Ascending aorta (tissue), 2 donors: ENCODE measurements around the gene SH3PXD2A. TPM values are rescaled to one million over a fixed set of nuclear protein-coding genes. Genes with fewer than 3 reads are reported as not detected.
A peak's percentile ranks its signal among the peaks of the same experiment; 100 is the strongest.

Source experiments
- DNase-seq, 2 donors: peaks; one replicate each; pipeline ENCODE4 v3.0.0-alpha.2; 2019; ENCODE audit warnings: low spot score in 2 of 2
- H3K27ac ChIP-seq, 2 donors: fragments of 200-600 bp; sonication (generic); one replicate each; pipeline ENCODE4 v1.5.1; 2016 to 2017; ENCODE audit warnings: mild to moderate bottlenecking in 1 of 2
- H3K27me3 ChIP-seq: fragments of 200-600 bp; sonication (generic); one replicate; pipeline ENCODE4 v1.5.1; 2017
- H3K36me3 ChIP-seq, 2 donors: fragments of 200-600 bp; sonication (generic); one replicate each; pipeline ENCODE4 v1.5.1; 2016
- H3K4me1 ChIP-seq, 2 donors: fragments of 200-600 bp; sonication (generic); one replicate each; pipeline ENCODE4 v1.5.1; 2016 to 2017; ENCODE audit warnings: mild to moderate bottlenecking in 1 of 2
- H3K4me3 ChIP-seq, 2 donors: fragments of 200-600 bp; sonication (generic); one replicate each; pipeline ENCODE4 v1.5.1; 2016 to 2017; ENCODE audit warnings: mild to moderate bottlenecking in 1 of 2
- H3K9me3 ChIP-seq, 2 donors: fragments of 200-600 bp; sonication (generic); one replicate each; pipeline ENCODE4 v1.5.1; 2016
- CTCF ChIP-seq, 3 experiments: fragments of 200-600 bp in 2 of 3; fragments of 450-650 bp in 1 of 3; sonication (generic) in 2 of 3; IDR thresholded peaks; one replicate each; pipeline ENCODE4 v1.5.1; 2016 to 2019; ENCODE audit warnings: antibody characterized with exemption in 3 of 3, mild to moderate bottlenecking in 1 of 3, moderate library complexity in 1 of 3
- intact Hi-C: fragments of 100-400 bp; cut with DNase I; formaldehyde crosslinking; loops from one replicate; pipeline ENCODE4 v1.15.1; 2023
- total RNA-seq: library from RNA; depleted of rRNA; stranded (reverse); fragments of >200 nt; gene quantifications from one replicate; pipeline ENCODE4 v1.1.0, GENCODE V29; 2016

Gene SH3PXD2A
- total RNA-seq, 1 donor from 2014 or later: 50.0 TPM

- peak overlapping the region in 1 of 2 donors; percentile 25 for H3K4me3 ChIP-seq
- no peaks in the 10 kb centered on the region for H3K27me3 ChIP-seq
- H3K36me3 ChIP-seq: peaks cover 0 to 8% of the 10 kb centered on the region in 2 donors
- intact Hi-C loops: no loop called here
- H3K9me3 ChIP-seq: no peaks in the 10 kb centered on the region
- peaks cover 32 to 84% of the 10 kb centered on the region in 2 donors for H3K4me1 ChIP-seq
- peak overlapping the region; percentile 69 to 87 for H3K27ac ChIP-seq
- DNase-seq: no peak
- TF ChIP-seq CTCF (IDR thresholded peaks at IDR 0.05): no peak
These were observed 205.5 kb downstream of the SH3PXD2A start for GRCh38 chr10:103649654-103650423.

GRCh38 chr10:103648636-103649532 is 206.5 kb downstream of the SH3PXD2A start:
- H3K27ac ChIP-seq: peak overlapping the region; percentile 69 to 87
- H3K9me3 ChIP-seq: no peaks in the 10 kb centered on the region
- TF ChIP-seq CTCF (IDR thresholded peaks at IDR 0.05): no peak
- peak overlapping the region in 1 of 2 donors; percentile 25 for H3K4me3 ChIP-seq
- no peaks in the 10 kb centered on the region for H3K27me3 ChIP-seq
- H3K36me3 ChIP-seq: peaks cover 0 to 8% of the 10 kb centered on the region in 2 donors
- peaks cover 32 to 88% of the 10 kb centered on the region in 2 donors for H3K4me1 ChIP-seq
- peak in 1 of 2 donors; percentile 91 for DNase-seq
- intact Hi-C loops: no loop called here

- intact Hi-C loops: no loop called here
- H3K4me3 ChIP-seq: peak overlapping the region in 1 of 2 donors; percentile 25
- DNase-seq: no peak
These were observed 207.1 kb downstream of the SH3PXD2A start for GRCh38 chr10:103648251-103648635.

GRCh38 chr10:103646304-103646703 is 209.1 kb downstream of the SH3PXD2A start:
- peaks cover 7 to 13% of the 10 kb centered on the region in 2 donors for H3K36me3 ChIP-seq
- H3K4me3 ChIP-seq: no peak overlapping the region
- no peak for TF ChIP-seq CTCF (IDR thresholded peaks at IDR 0.05)
- intact Hi-C loops: no loop called here
- H3K9me3 ChIP-seq: no peaks in the 10 kb centered on the region
- H3K27ac ChIP-seq: peak overlapping the region; percentile 71 to 73
- H3K27me3 ChIP-seq: no peaks in the 10 kb centered on the region
- DNase-seq: no peak
- peaks cover 23 to 64% of the 10 kb centered on the region in 2 donors for H3K4me1 ChIP-seq

More at GRCh38 chr10:103648251-103648635, 207.1 kb downstream of the SH3PXD2A start:
- no peaks in the 10 kb centered on the region for H3K27me3 ChIP-seq
- no peak for TF ChIP-seq CTCF (IDR thresholded peaks at IDR 0.05)
- peak overlapping the region; percentile 69 to 87 for H3K27ac ChIP-seq
- peaks cover 32 to 84% of the 10 kb centered on the region in 2 donors for H3K4me1 ChIP-seq
- no peaks in the 10 kb centered on the region for H3K9me3 ChIP-seq
- H3K36me3 ChIP-seq: peaks cover 4 to 8% of the 10 kb centered on the region in 2 donors

- peak; percentile 62 to 93 for DNase-seq
- H3K27me3 ChIP-seq: no peaks in the 10 kb centered on the region
- intact Hi-C loops: no loop called here
- no peaks in the 10 kb centered on the region for H3K9me3 ChIP-seq
- no peak for TF ChIP-seq CTCF (IDR thresholded peaks at IDR 0.05)
- H3K4me3 ChIP-seq: no peak overlapping the region
- H3K27ac ChIP-seq: peak overlapping the region; percentile 71 to 73
- H3K36me3 ChIP-seq: peaks cover 10 to 13% of the 10 kb centered on the region in 2 donors
- peaks cover 16 to 61% of the 10 kb centered on the region in 2 donors for H3K4me1 ChIP-seq
These were observed 210.0 kb downstream of the SH3PXD2A start for GRCh38 chr10:103645141-103646054.
